ENCODE measurements around the gene SHROOM3. TPM values are rescaled to one million over a fixed set of nuclear protein-coding genes. Genes with fewer than 3 reads are reported as not detected.
"Not testable (repeated sequence)": the region's sequence is repeated elsewhere in the genome, so short reads cannot be mapped to it uniquely, and the experiment has no call there.

SHROOM3 gene
- total RNA-seq, 2 experiments from 2014 or later, result not detected

DNA sequence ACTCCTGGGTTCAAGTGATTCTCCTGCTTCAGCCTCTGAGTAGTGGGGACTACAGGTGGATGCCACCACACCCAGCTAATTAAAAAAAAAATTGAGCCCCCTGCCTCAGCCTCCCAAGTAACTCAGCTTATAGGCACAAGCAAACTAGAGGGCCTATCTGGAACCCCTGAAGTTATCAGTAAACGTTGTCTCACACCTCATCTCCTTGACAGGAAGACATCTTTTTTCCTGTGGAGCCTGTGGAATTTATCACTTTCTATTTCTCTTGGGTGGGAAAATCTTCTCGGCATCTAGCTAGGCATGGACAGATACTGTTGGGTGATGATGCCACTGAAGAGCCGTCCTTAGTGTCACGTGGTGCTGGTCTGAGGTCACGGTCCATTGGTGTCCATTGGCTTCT is 291.6 kb downstream of the SHROOM3 start:
- Mint-ChIP-seq H3K4me3 (no peak overlapping the region), H3K4me1 (no peaks in the 10 kb centered on the region), H3K9me3 (no peaks in the 10 kb centered on the region), H3K36me3 (ENCODE audit: low read depth) (no peaks in the 10 kb centered on the region), H3K27me3 (no peaks in the 10 kb centered on the region), H3K27ac (no peak overlapping the region)
- POLR2A ChIA-PET, result no interaction called here
- CTCF ChIA-PET, result no interaction called here
- no peak for DNase-seq

DNA sequence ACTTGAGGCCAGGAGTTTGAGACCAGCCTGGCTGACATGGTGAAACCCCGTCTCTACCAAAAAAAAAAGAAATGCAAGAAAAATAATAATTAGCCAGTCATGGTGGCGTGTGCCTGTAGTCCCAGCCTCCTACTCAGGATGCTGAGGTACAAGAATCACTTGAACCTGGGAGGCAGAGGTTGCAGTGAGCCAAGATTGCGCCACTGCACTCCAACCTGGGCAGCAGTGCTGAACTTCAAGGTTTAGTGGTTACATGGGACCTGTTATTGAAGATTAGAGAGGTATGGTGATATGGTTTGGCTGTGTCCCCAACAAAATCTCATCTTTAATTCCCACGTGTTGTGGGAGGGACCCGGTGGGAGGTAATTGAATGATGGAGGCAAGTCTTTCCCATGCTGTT is 292.9 kb downstream of the SHROOM3 start:
- H3K27me3 Mint-ChIP-seq; H3K9me3 Mint-ChIP-seq; H3K4me3 Mint-ChIP-seq; DNase-seq; CTCF ChIA-PET; POLR2A ChIA-PET; H3K27ac Mint-ChIP-seq; H3K36me3 Mint-ChIP-seq (ENCODE audit: low read depth); H3K4me1 Mint-ChIP-seq: not testable (repeated sequence)

DNA sequence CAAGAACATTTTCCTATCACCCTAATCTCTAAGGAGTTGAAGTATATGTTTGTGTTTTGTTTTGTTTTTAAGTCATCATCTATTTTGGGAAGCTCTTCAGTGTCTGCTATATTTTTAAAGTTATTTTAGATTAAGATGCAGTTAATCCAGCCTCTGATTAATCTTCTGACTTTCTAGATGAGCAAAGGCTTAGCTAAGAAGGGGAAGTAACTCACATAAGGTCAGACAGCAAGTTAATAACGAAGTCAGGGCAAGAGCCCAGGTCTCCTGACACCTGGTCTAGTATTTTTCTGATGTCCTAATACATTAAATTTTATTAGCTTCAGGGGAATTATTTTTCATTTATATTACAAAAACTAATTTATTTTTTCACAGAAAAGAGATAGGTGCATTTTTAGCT is 294.4 kb downstream of the SHROOM3 start:
- POLR2A ChIA-PET, result no interaction called here
- CTCF ChIA-PET, result interaction anchor here (0.9 kb wide), 1 partner anchor 9 kb away, joined by 3 read pairs; no protein-coding TSS in a partner anchor
- H3K36me3 Mint-ChIP-seq (ENCODE audit: low read depth), result no peaks in the 10 kb centered on the region
- H3K4me1 Mint-ChIP-seq, result no peaks in the 10 kb centered on the region
- H3K9me3 Mint-ChIP-seq, result no peaks in the 10 kb centered on the region
- H3K4me3 Mint-ChIP-seq, result no peak overlapping the region
- no peaks in the 10 kb centered on the region for H3K27me3 Mint-ChIP-seq
- no peak for DNase-seq
- no peak overlapping the region for H3K27ac Mint-ChIP-seq

DNA sequence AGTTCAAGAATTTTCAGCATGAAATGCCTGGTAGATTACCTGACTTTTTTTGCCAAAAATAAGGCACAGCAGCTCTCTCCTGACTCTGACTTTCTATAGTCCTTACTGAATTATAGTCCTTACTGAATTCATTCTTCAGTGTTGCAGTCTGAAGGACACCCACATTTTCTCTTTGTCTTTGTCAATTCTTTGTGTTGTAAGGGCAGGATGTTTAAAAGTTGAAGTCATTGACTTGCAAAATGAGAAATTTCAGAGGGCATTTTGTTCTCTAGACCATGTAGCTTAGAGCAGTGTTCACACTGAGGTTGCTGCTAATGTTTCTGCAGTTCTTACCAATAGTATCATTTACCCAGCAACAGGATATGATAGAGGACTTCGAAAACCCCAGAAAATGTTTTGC is 295.0 kb downstream of the SHROOM3 start:
- H3K4me3 Mint-ChIP-seq, result no peak overlapping the region
- DNase-seq, result no peak
- no peaks in the 10 kb centered on the region for H3K27me3 Mint-ChIP-seq
- ChIA-PET POLR2A (no interaction called here), CTCF (interaction anchor here (0.6 to 0.9 kb wide), 2 partner anchors 9 to 404 kb away, joined by 3 to 4 read pairs; no protein-coding TSS in a partner anchor)
- H3K9me3 Mint-ChIP-seq, result no peaks in the 10 kb centered on the region
- H3K36me3 Mint-ChIP-seq (ENCODE audit: low read depth), result no peaks in the 10 kb centered on the region
- no peak overlapping the region for H3K27ac Mint-ChIP-seq
- no peaks in the 10 kb centered on the region for H3K4me1 Mint-ChIP-seq

DNA sequence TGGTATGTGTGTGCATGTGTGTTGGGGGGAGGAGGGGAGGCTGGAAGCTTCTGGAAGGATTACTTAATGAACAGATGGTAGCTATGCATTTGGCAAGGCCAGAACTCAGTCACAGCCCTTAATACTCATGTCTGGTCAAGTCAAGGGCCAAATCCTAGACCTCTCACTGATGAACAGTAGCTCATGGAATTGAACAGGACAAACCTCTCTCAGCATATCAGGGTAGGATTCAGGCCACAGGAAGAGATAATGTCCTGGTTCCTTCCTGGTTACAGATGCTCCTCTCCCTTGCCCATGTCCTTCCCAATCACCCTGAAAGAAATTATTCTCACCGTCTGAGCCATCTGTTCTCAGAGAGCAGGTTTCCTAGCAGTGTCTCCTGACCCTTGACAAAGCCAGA is 297.2 kb downstream of the SHROOM3 start:
- no peaks in the 10 kb centered on the region for H3K4me1 Mint-ChIP-seq
- H3K36me3 Mint-ChIP-seq (ENCODE audit: low read depth), result no peaks in the 10 kb centered on the region
- no peak overlapping the region for H3K4me3 Mint-ChIP-seq
- ChIA-PET CTCF (interaction anchor here (0.6 to 0.7 kb wide), 3 partner anchors 10 to 219 kb away, joined by 3 read pairs; no protein-coding TSS in a partner anchor), POLR2A (no interaction called here)
- H3K9me3 Mint-ChIP-seq, result no peaks in the 10 kb centered on the region
- H3K27ac Mint-ChIP-seq, result no peak overlapping the region
- peaks cover 2% of the 10 kb centered on the region for H3K27me3 Mint-ChIP-seq
- no peak for DNase-seq

DNA sequence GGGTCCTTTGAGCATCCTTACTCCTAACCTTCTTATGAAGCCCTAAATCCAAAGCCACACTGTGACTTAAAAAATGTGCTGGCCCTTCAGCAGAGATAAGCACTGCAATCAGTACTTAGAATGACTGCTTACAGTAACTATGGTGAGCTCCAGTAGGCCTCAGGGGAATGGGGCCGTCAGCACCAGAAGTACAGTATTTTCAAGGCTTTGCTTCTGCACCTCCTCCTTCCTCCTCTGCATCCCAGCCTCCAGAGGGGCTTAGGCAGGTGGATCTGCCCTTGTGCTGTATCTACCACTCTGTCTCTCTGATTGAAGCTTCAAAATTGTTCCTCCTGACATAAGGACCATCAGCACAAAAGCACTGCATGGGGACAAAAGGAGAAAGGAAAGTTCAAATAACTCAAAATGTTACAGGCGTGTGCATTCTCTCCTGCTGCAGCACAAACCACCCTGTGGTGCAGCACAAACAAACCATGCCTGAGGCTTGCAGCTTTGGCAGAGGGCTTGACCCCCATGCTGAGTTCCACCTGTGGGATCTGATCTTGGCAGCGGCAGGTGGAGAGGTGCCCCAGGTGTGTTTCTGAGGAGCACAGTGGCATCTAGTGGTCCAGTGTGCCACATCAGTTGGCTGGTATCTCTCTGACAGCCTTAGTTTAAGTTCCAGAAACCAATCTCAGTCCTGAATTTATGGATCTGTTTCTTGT is 298.2 kb downstream of the SHROOM3 start:
- H3K27ac Mint-ChIP-seq, result no peak overlapping the region
- no peak overlapping the region for H3K4me3 Mint-ChIP-seq
- ChIA-PET CTCF (no interaction called here), POLR2A (no interaction called here)
- H3K9me3 Mint-ChIP-seq, result no peaks in the 10 kb centered on the region
- peaks cover 2% of the 10 kb centered on the region for H3K27me3 Mint-ChIP-seq
- peaks cover 3% of the 10 kb centered on the region for H3K4me1 Mint-ChIP-seq
- DNase-seq, result no peak
- H3K36me3 Mint-ChIP-seq (ENCODE audit: low read depth), result no peaks in the 10 kb centered on the region

DNA sequence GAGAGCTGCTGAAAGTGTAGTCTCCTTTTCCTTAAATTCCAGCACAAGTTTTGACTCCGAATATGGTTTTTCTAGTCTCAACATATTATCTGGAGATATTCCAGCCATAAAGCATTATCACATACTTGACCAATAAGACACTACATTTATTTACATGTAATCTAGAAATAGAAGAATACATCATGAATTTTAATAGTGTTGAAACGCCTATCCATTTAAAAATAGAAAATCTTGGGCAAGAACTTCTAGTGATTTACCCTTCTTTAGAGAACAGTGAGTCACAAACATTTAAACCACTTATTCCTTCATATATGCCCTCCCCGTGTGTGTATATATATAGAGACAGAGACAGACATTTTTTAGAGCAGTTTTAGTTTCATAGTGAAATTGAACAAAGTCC is 301.4 kb downstream of the SHROOM3 start:
- Mint-ChIP-seq H3K36me3 (ENCODE audit: low read depth) (no peaks in the 10 kb centered on the region), H3K9me3 (no peaks in the 10 kb centered on the region), H3K4me3 (no peak overlapping the region), H3K27ac (no peak overlapping the region), H3K27me3 (peaks cover 2% of the 10 kb centered on the region), H3K4me1 (peaks cover 8% of the 10 kb centered on the region)
- ChIA-PET POLR2A (no interaction called here), CTCF (no interaction called here)
- DNase-seq, result no peak

DNA sequence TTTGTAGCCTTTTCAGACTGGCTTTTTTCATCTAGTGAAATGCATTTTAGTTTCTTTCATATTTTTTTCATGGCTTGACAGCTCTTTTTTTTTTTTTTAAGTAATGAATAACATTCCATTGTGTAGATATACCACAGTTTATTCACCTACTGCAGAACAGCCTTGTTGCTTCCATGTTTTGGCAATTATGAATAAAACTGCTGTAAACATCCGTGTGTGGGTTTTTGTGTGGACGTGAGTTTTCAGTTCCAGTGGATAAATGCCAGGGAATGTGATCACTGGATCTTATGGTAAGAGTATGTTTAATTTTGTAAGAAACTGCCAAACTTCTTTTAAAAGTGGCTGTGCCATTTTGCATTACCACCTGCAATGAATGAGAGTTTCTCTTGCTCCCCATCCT is 302.2 kb downstream of the SHROOM3 start:
- CTCF ChIA-PET, result no interaction called here
- H3K27ac Mint-ChIP-seq, result no peak overlapping the region
- no peak for DNase-seq
- no peaks in the 10 kb centered on the region for H3K36me3 Mint-ChIP-seq (ENCODE audit: low read depth)
- H3K27me3 Mint-ChIP-seq, result peaks cover 2% of the 10 kb centered on the region
- peaks cover 8% of the 10 kb centered on the region for H3K4me1 Mint-ChIP-seq
- no peak overlapping the region for H3K4me3 Mint-ChIP-seq
- POLR2A ChIA-PET, result no interaction called here
- no peaks in the 10 kb centered on the region for H3K9me3 Mint-ChIP-seq

DNA sequence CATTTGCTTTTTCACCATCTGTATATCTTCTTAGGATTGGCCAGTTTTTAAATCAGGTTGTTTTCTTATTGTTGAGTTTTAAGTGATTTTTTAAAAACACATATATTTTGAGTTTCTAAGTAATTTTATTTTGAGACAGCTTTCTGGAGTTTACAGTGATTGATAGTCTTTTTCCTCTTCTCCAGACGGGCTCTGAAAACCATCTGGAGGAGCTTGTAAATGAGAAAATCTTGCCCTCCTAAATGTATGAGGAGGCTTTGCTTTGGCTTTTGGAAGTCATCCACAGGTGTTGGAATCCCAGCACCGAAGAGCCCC is 302.7 kb downstream of the SHROOM3 start:
- ChIA-PET CTCF (no interaction called here), POLR2A (no interaction called here)
- Mint-ChIP-seq H3K4me3 (no peak overlapping the region), H3K27ac (no peak overlapping the region), H3K9me3 (no peaks in the 10 kb centered on the region), H3K4me1 (peaks cover 8% of the 10 kb centered on the region), H3K36me3 (ENCODE audit: low read depth) (no peaks in the 10 kb centered on the region), H3K27me3 (peaks cover 2% of the 10 kb centered on the region)
- DNase-seq, result no peak

DNA sequence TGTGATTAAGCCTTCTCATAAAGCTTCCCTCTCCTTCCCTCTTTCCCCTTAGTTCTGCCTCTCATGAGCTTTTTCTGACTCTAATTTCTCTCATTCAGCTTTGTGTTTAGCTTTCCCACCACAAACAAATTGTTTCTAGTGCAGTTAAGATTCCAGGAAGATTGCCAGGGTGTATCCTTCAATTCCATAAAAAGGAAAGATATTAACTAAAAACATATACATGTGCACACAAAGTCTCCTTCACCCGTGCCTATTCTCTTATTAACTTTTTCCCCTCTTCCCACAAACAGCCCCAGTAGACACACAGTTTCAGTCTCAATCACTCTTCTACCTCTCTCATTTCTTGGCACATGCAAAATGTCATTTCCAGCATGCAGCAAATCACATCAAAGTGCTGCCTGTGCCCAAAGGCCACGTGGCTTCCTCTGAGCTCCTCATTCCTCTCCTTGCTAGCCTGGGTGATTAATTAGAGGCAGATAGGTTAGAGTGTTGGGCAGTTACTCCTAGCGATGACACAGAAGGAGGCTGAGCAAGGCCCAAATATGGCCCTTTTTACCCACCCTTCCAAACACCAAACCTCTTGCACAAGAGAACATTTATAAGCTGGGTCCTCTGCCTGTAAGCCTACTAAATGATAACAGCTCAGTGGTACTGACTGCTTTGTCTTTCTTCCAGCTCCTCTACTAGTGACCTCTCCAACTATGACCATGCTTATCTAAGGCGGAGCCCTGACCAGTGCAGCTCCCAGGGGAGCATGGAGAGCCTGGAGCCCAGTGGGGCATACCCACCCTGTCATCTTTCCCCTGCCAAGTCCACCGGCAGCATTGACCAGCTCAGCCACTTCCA is 303.3 kb downstream of the SHROOM3 start:
- H3K36me3 Mint-ChIP-seq (ENCODE audit: low read depth), result no peaks in the 10 kb centered on the region
- CTCF ChIA-PET, result interaction anchor here (1.1 kb wide), 1 partner anchor 9 kb away, joined by 3 read pairs; no protein-coding TSS in a partner anchor

DNA sequence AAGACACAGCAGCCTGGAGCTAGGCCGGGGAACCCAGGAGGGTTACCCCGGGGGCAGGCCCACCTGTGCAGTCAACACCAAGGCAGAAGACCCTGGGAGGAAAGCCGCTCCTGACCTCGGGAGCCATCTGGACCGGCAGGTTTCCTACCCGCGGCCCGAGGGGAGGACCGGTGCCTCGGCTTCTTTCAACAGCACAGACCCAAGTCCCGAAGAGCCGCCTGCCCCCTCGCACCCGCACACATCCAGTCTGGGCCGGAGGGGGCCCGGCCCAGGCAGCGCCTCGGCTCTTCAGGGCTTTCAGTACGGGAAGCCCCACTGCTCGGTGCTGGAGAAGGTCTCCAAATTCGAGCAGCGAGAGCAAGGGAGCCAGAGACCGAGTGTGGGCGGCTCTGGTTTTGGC is 305.2 kb downstream of the SHROOM3 start:
- ChIA-PET POLR2A (no interaction called here), CTCF (no interaction called here)
- Mint-ChIP-seq H3K4me1 (peaks cover 8% of the 10 kb centered on the region), H3K4me3 (no peak overlapping the region), H3K9me3 (no peaks in the 10 kb centered on the region), H3K36me3 (ENCODE audit: low read depth) (no peaks in the 10 kb centered on the region), H3K27me3 (peaks cover 2% of the 10 kb centered on the region), H3K27ac (no peak overlapping the region)
- no peak for DNase-seq

More for the DNA sequence above, 303.3 kb downstream of the SHROOM3 start:
- Mint-ChIP-seq H3K4me3 (no peak overlapping the region), H3K27me3 (peaks cover 2% of the 10 kb centered on the region), H3K27ac (no peak overlapping the region), H3K4me1 (peaks cover 8% of the 10 kb centered on the region), H3K9me3 (no peaks in the 10 kb centered on the region)
- no peak for DNase-seq
- POLR2A ChIA-PET, result interaction anchor here (0.7 kb wide), 1 partner anchor 465 kb away, joined by 4 read pairs; no protein-coding TSS in a partner anchor

DNA sequence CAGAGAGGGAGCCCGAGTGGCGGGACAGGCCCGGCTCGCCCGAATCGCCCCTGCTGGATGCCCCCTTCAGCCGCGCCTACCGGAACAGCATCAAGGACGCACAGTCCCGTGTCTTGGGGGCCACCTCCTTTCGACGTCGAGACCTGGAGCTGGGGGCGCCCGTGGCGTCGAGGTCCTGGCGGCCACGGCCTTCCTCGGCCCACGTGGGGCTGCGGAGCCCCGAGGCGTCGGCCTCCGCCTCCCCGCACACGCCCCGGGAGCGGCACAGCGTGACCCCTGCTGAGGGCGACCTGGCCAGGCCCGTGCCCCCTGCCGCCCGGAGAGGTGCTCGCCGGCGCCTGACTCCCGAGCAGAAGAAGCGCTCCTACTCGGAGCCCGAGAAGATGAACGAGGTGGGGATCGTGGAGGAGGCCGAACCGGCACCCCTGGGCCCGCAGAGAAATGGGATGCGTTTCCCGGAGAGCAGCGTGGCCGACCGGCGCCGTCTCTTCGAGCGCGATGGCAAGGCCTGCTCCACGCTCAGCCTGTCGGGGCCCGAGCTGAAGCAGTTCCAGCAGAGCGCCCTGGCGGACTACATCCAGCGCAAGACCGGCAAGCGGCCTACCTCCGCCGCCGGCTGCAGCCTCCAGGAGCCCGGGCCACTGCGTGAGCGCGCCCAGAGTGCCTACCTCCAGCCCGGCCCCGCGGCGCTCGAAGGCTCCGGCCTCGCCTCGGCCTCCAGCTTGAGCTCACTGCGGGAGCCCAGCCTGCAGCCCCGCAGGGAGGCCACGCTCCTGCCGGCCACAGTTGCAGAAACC is 306.0 kb downstream of the SHROOM3 start:
- Mint-ChIP-seq H3K4me1 (peaks cover 8% of the 10 kb centered on the region), H3K27me3 (peaks cover 2% of the 10 kb centered on the region), H3K27ac (no peak overlapping the region), H3K36me3 (ENCODE audit: low read depth) (no peaks in the 10 kb centered on the region), H3K4me3 (no peak overlapping the region), H3K9me3 (no peaks in the 10 kb centered on the region)
- CTCF ChIA-PET, result no interaction called here
- POLR2A ChIA-PET, result no interaction called here
- DNase-seq, result no peak

DNA sequence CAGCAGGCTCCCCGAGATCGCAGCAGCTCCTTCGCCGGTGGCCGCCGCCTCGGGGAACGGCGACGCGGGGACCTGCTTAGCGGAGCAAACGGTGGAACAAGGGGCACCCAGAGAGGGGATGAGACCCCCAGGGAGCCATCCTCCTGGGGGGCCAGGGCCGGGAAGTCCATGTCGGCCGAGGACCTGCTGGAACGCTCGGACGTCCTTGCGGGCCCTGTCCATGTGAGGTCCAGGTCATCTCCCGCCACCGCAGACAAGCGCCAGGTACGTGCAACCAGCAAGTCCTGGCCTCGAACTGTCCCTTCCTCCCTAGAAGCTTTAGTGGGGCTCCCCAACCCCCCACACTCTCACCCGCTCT is 306.6 kb downstream of the SHROOM3 start:
- Mint-ChIP-seq H3K27ac (no peak overlapping the region), H3K27me3 (peaks cover 2% of the 10 kb centered on the region), H3K4me1 (peaks cover 8% of the 10 kb centered on the region), H3K9me3 (no peaks in the 10 kb centered on the region), H3K36me3 (ENCODE audit: low read depth) (no peaks in the 10 kb centered on the region), H3K4me3 (no peak overlapping the region)
- CTCF ChIA-PET, result no interaction called here
- no peak for DNase-seq
- POLR2A ChIA-PET, result no interaction called here

Measured in activated CD4-positive, alpha-beta T cell treated with anti-CD3 and anti-CD28 coated beads, Interleukin-2, amount 10 ng/mL, durations not matched to agents 7 days and 5 days (primary cell).